LNCaP clone FGC (cell line): ENCODE data around the gene SKAP2.

Experiments
- DNase-seq: peaks from one replicate; pipeline ENCODE4 v3.0.0-alpha.2; 2011; ENCODE audit warnings: low read depth
- H3K4me3 ChIP-seq: 2 replicates; pipeline ENCODE4 v1.5.1; 2011; ENCODE audit warnings: mild to moderate bottlenecking, low read depth, low read length, control low read depth
- CTCF ChIP-seq: IDR thresholded peaks from 2 replicates; pipeline ENCODE4 v1.5.1; 2012; ENCODE audit warnings: mild to moderate bottlenecking; ENCODE audit not compliant: control insufficient read depth, insufficient read depth; ENCODE audit errors: extremely low read depth

The SKAP2 gene

GRCh38 chr7:26705567-26705966 is 158.8 kb downstream of the SKAP2 start:
- TF ChIP-seq CTCF, result no peak
- peak; percentile 54 for DNase-seq
- H3K4me3 ChIP-seq, result no peak overlapping the region

- no peak for TF ChIP-seq CTCF
- no peak for DNase-seq
- H3K4me3 ChIP-seq, result no peak overlapping the region
Measured at GRCh38 chr7:26704786-26705185, 159.6 kb downstream of the SKAP2 start.

DNA sequence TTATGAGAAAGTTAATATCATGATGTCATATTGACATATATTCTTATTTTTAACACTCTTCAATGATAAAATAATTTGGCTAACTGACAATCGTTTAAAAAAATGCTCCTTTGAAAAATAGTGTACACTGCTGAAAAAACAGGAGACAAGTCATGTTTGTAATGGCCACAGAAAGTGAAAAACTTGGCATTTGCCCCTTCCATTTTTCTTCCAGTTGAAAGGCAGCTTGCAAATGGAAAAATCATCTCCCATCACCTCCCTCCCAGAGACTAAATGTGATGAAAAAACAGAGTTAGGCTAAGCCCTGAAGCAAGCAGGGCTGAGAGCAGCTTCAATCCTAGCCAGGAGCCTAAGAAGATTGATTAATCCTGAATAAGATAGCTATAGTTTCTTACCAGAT is 160.4 kb downstream of the SKAP2 start:
- no peak overlapping the region for H3K4me3 ChIP-seq
- no peak for DNase-seq
- TF ChIP-seq CTCF, result no peak

- DNase-seq, result peak; percentile 88
- no peak overlapping the region for H3K4me3 ChIP-seq
- no peak for TF ChIP-seq CTCF
Measured at GRCh38 chr7:26700893-26701292, 163.5 kb downstream of the SKAP2 start.

DNA sequence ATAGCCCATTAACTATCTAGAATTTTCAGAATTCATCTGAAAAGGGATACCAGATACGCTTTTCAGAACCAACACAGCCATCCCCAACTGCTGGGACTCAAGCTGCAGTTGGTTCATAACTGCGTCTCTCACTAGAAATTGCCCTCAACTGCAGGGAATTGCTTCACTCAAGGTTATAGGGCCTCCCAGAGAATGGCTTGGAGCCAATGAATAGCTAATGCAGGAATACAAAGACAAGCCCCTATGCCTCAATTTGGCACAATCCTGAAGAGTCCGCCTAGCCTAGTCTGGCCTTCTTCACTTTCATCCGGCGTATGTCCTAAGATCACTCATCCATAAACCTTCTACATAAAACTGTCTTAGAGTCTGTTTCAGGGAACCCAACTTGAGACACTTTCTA is 164.0 kb downstream of the SKAP2 start:
- no peak for TF ChIP-seq CTCF

DNA sequence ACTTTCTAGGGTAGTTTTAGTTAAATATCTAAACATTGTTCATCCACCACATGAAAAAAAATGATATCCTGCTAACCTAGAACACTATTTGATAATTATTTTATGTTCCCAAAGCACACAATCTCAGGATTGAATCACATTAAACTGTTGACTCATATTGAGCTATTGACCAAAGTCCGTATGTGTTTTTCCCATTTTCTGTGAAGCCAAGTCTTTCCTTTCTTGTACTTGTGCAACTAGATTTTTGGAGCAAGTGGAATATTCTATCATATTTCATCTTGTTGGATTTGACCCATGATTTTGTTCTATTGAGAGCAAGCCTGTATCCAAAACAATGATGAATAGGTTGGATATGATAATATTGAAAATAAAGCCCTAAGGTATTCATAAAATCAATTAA is 164.6 kb downstream of the SKAP2 start:
- H3K4me3 ChIP-seq, result no peak overlapping the region
- no peak for DNase-seq
- TF ChIP-seq CTCF, result no peak

More for the DNA sequence above, 164.0 kb downstream of the SKAP2 start:
- no peak overlapping the region for H3K4me3 ChIP-seq
- no peak for DNase-seq

- DNase-seq, result no peak
Measured at GRCh38 chr7:26698806-26699205, 165.6 kb downstream of the SKAP2 start.

More at GRCh38 chr7:26698806-26699205, 165.6 kb downstream of the SKAP2 start:
- no peak overlapping the region for H3K4me3 ChIP-seq
- TF ChIP-seq CTCF, result no peak
